ENCODE results near the gene MROH2B. TPM values are rescaled to one million over a fixed set of nuclear protein-coding genes. Genes with fewer than 3 reads are reported as not detected.

MROH2B gene
- total and polyA plus RNA-seq, 2 donors (not counting 1 experiment from before 2014, with no cell fraction given) = not detected

GRCh38 chr5:40960037-40960436 lies 111.1 kb downstream of the MROH2B start:
- Histone ChIP-seq H3K9ac (ENCODE audit: low read length) (no peak overlapping the region), H3K79me2 (ENCODE audit: control insufficient read depth, insufficient read depth, low read length) (no peaks in the 10 kb centered on the region), H3K27me3 (replicated peaks in 1 of 4; ENCODE audit: control extremely low read depth in 1 of 4, control insufficient read depth in 3 of 4, insufficient read depth in 4 of 4, low read length in 3 of 4) (no peaks in the 10 kb centered on the region), H3K4me2 (replicated peaks; ENCODE audit: low read depth, low read length, poor library complexity, severe bottlenecking) (no peak overlapping the region), H2AFZ (ENCODE audit: insufficient read depth, low read depth, low read length, poor library complexity, severe bottlenecking) (no peak overlapping the region), H3K27ac (ENCODE audit: low read length in 2 of 2) (no peak overlapping the region), H3K4me1 (ENCODE audit: control insufficient read depth in 2 of 2, insufficient read depth in 2 of 2, low read length in 2 of 2) (no peaks in the 10 kb centered on the region), H3K9me3 (ENCODE audit: control extremely low read depth in 1 of 3, control insufficient read depth in 2 of 3, insufficient read depth in 1 of 3, low read length in 2 of 3) (peaks cover 0 to 3% (median 0%) of the 10 kb centered on the region in 3 donors), H3K4me3 (ENCODE audit: control extremely low read depth in 1 of 5, extremely low read depth in 1 of 5, insufficient read depth in 1 of 5, low read depth in 2 of 5, low read length in 4 of 5) (no peak overlapping the region), H3K36me3 (replicated peaks in 1 of 2; ENCODE audit: control extremely low read depth in 1 of 2, control insufficient read depth in 1 of 2, extremely low read depth in 1 of 2, insufficient read depth in 2 of 2, low read length in 1 of 2) (no peaks in the 10 kb centered on the region), H4K20me1 (ENCODE audit: control insufficient read depth, insufficient read depth, low read length, poor library complexity, severe bottlenecking) (no peaks in the 10 kb centered on the region)
- no peak for TF ChIP-seq EZH2 (IDR thresholded peaks at IDR 0.05; ENCODE audit: borderline replicate concordance, insufficient read depth, low read depth, low read length, poor library complexity, severe bottlenecking)
- TF ChIP-seq CTCF (IDR thresholded peaks at IDR 0.05) = no peak
- intact Hi-C loops (cut with micrococcal nuclease) = no loop called here
- DNase-seq (no peak), ATAC-seq (ENCODE audit: low read depth) (no peak)
- H3K9me3 Mint-ChIP-seq (ENCODE audit: insufficient read depth) = no peaks in the 10 kb centered on the region
- peaks cover 2% of the 10 kb centered on the region for H3K27me3 Mint-ChIP-seq
- POLR2A ChIA-PET = no interaction called here
- WGBS (ENCODE audit: insufficient coverage) = 92% methylated on average over 1 of the region's 1 CpG
- H3K27ac Mint-ChIP-seq = no peak overlapping the region
- CTCF ChIA-PET = no interaction called here
- H3K4me1 Mint-ChIP-seq = no peaks in the 10 kb centered on the region
- H3K4me3 Mint-ChIP-seq = no peak overlapping the region

GRCh38 chr5:40958811-40959210 lies 112.3 kb downstream of the MROH2B start:
- Histone ChIP-seq H3K27me3 (replicated peaks in 1 of 4; ENCODE audit: control extremely low read depth in 1 of 4, control insufficient read depth in 3 of 4, insufficient read depth in 4 of 4, low read length in 3 of 4) (no peaks in the 10 kb centered on the region), H2AFZ (ENCODE audit: insufficient read depth, low read depth, low read length, poor library complexity, severe bottlenecking) (no peak overlapping the region), H4K20me1 (ENCODE audit: control insufficient read depth, insufficient read depth, low read length, poor library complexity, severe bottlenecking) (no peaks in the 10 kb centered on the region), H3K36me3 (replicated peaks in 1 of 2; ENCODE audit: control extremely low read depth in 1 of 2, control insufficient read depth in 1 of 2, extremely low read depth in 1 of 2, insufficient read depth in 2 of 2, low read length in 1 of 2) (no peaks in the 10 kb centered on the region), H3K9me3 (ENCODE audit: control extremely low read depth in 1 of 3, control insufficient read depth in 2 of 3, insufficient read depth in 1 of 3, low read length in 2 of 3) (peaks cover 0 to 3% (median 0%) of the 10 kb centered on the region in 3 donors), H3K9ac (ENCODE audit: low read length) (no peak overlapping the region), H3K4me1 (ENCODE audit: control insufficient read depth in 2 of 2, insufficient read depth in 2 of 2, low read length in 2 of 2) (no peaks in the 10 kb centered on the region), H3K4me2 (replicated peaks; ENCODE audit: low read depth, low read length, poor library complexity, severe bottlenecking) (no peak overlapping the region), H3K79me2 (ENCODE audit: control insufficient read depth, insufficient read depth, low read length) (no peaks in the 10 kb centered on the region), H3K4me3 (ENCODE audit: control extremely low read depth in 1 of 5, extremely low read depth in 1 of 5, insufficient read depth in 1 of 5, low read depth in 2 of 5, low read length in 4 of 5) (no peak overlapping the region), H3K27ac (ENCODE audit: low read length in 2 of 2) (no peak overlapping the region)
- ChIA-PET CTCF (no interaction called here), POLR2A (no interaction called here)
- no peak for ATAC-seq (ENCODE audit: low read depth)
- Mint-ChIP-seq H3K4me3 (no peak overlapping the region), H3K9me3 (ENCODE audit: insufficient read depth) (peaks cover 2% of the 10 kb centered on the region), H3K4me1 (no peaks in the 10 kb centered on the region), H3K27ac (no peak overlapping the region), H3K27me3 (peaks cover 3% of the 10 kb centered on the region)
- no peak for DNase-seq
- intact Hi-C loops (cut with micrococcal nuclease) = no loop called here
- TF ChIP-seq EZH2 (IDR thresholded peaks at IDR 0.05; ENCODE audit: borderline replicate concordance, insufficient read depth, low read depth, low read length, poor library complexity, severe bottlenecking) = no peak
- no CpG with 5 or more reads among the region's 5 CpGs for WGBS (ENCODE audit: insufficient coverage)
